HG02678 (cell line): ENCODE measurements around the gene GRID2IP.
"Not testable (repeated sequence)": the region's sequence is repeated elsewhere in the genome, so short reads cannot be mapped to it uniquely, and the experiment has no call there.

Source experiments
- ATAC-seq: cut with Tn5 transposase; IDR thresholded peaks from one replicate; pipeline ENCODE4 v1.9.1; 2021; ENCODE audit warnings: mild to moderate bottlenecking, moderate library complexity; ENCODE audit not compliant: unreplicated experiment

Gene GRID2IP

DNA sequence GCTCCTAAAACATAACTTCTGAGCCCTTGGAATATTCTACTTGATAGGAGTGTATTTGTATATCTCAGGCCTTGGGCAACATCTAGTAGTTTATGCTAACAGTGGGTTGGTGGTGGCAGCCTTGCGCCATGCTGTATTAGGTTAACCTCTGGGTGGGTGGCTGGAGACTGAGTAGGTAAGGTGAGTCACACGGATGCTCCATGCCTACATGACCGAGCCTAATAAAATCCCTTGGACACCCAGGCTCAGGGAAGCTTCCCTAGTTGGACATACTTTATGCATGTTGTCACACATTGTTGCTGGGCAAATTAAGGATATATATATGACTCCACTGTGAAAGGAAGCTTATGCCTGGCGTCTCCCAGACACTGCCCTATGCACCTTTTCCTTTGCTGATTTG, 97.5 kb downstream of the GRID2IP start:
- no peak for ATAC-seq

DNA sequence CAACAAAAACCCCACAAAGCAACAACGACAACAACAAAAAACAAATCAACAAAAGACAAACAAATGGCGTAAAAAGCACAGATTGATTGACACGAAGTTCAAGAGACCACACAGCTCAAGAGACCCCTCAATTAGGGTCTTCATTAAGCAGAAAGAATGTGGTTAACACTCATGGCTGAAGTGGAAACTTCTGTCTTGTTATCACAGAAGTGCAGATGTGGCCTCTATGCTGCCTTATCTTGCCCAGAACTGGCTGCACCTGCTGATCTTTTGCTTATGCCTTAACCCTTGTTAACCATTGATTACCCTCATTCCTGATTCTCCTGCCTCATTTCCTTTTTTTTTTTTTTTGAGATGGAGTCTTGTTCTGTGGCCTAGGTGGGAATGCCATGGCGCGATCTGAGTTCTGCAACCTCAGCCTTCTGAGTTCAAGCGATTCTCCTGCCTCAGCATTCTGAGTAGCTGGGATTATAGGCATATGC, 100.0 kb downstream of the GRID2IP start:
- ATAC-seq = no peak

DNA sequence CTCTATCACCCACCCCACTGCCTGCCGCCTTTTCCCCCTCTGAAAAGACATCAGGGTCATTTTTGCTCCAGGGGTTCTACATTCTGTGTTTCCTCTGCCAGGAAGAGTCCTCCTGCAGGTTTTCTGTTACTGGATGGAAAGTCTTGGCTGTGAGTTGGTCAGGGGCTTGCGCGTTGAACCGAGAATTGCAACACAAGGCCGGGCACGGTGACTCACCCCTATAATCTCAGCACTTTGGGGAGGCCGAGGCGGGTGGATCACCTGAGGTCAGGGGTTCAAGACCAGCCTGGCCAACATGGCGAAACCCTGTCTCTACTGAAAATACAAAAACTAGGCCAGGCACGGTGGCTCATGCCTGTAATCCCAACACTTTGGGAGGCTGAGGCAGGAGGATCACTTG, 100.7 kb downstream of the GRID2IP start:
- not testable (repeated sequence) for ATAC-seq

DNA sequence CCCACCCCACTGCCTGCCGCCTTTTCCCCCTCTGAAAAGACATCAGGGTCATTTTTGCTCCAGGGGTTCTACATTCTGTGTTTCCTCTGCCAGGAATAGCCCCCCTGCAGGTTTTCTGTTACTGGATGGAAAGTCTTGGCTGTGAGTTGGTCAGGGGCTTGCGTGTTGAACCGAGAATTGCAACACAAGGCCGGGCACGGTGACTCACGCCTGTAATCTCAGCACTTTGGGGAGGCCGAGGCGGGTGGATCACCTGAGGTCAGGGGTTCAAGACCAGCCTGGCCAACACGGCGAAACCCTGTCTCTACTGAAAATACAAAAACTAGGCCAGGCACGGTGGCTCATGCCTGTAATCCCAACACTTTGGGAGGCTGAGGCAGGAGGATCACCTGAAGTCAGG, 101.4 kb downstream of the GRID2IP start:
- not testable (repeated sequence) for ATAC-seq

DNA sequence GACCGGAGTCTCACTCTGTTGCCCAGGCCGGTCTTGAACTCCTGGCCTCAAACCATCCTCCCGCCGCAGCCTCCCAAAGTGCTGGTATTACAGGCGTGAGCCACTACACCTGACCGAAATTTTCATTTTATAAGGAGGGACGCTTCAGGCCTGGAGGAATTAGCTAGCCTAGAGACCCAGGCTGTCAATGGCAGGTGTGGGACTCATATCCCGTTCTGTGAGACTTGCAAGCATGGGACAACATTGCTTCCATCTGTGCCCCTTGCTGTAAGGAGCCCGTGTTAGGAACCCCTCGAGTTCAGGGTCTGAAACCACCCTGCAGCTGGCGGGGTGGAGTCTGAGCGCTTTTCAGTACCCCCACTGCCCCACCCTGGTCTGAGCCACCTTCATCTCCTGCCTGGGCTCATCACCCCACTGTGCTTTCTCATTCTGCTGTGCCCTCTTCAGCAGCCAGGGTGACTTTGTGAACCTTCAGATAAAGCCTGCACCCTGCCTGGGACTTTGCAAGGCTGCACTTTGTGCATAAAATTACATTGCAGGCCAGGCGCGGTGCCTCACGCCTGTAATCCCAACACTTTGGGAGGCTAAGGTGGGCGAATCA, 102.2 kb downstream of the GRID2IP start:
- ATAC-seq = no peak

DNA sequence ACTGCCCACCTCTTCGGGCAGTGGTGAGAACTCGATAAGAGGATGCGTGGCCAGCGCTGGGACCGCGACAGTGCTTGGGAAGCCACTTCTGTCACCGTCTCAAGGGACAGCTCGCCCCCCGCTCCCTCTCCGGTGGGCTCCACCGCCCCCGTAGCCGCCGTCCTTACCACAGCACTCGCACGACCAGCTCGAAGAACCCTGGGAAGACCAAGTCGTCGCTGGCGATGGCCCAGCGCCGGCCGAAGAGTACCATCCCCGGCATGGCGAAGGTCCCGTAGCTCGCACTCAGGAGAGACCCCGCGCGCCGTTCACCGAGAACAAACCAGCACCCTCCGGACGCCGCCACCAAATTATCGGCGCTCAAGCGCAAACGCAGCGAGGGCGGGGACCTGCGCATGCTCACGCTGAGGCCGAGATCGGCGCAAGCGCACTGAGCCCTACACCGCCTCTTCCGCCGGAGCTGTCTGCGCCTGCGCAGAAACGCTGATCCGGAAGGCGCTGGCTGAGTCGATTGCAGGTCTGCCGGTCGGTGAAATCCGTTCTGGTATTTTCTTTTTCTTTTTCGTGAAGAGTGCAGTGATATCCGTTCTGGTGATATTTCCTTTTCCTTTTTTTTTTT, 103.6 kb downstream of the GRID2IP start, which contains the start of gene DAGLB:
Gene DAGLB (minus strand): TSS at position 374 of the 619 bp plus-strand sequence. CDS start 112 bp downstream, at position 262.
- ATAC-seq = peak; percentile 89
